Measurements from ENCODE around the gene VDR.

- TF ChIP-seq SUZ12 (IDR thresholded peaks at IDR 0.05; ENCODE audit: extremely low read depth, insufficient read depth, insufficient read length) (no peak), ZNF274 (IDR thresholded peaks at IDR 0.05; ENCODE audit: low read depth, low read length) (no peak), YY1 (IDR thresholded peaks at IDR 0.05; ENCODE audit: insufficient read depth, insufficient read length) (no peak)
These were observed 108.9 kb downstream of the VDR start for GRCh38 chr12:47795814-47796411.

Data from NT2/D1 (cell line).